ENCODE results near the gene PARD3B. TPM values are rescaled to one million over a fixed set of nuclear protein-coding genes. Genes with fewer than 3 reads are reported as not detected.

Gene PARD3B
- total RNA-seq, 1 donor from 2014 or later = 18.4 TPM

GRCh38 chr2:205119136-205119535, 573.9 kb downstream of the PARD3B start:
- DNase-seq (ENCODE audit: low read depth, low spot score) = no peak
- Mint-ChIP-seq H3K4me1 (no peaks in the 10 kb centered on the region), H3K27me3 (ENCODE audit: low read depth) (no peaks in the 10 kb centered on the region), H3K36me3 (ENCODE audit: low read depth) (peaks cover 14% of the 10 kb centered on the region), H3K27ac (ENCODE audit: unreplicated experiment) (no peak overlapping the region), H3K9me3 (no peaks in the 10 kb centered on the region), H3K4me3 (no peak overlapping the region)
- TF ChIP-seq, protein P1, sequence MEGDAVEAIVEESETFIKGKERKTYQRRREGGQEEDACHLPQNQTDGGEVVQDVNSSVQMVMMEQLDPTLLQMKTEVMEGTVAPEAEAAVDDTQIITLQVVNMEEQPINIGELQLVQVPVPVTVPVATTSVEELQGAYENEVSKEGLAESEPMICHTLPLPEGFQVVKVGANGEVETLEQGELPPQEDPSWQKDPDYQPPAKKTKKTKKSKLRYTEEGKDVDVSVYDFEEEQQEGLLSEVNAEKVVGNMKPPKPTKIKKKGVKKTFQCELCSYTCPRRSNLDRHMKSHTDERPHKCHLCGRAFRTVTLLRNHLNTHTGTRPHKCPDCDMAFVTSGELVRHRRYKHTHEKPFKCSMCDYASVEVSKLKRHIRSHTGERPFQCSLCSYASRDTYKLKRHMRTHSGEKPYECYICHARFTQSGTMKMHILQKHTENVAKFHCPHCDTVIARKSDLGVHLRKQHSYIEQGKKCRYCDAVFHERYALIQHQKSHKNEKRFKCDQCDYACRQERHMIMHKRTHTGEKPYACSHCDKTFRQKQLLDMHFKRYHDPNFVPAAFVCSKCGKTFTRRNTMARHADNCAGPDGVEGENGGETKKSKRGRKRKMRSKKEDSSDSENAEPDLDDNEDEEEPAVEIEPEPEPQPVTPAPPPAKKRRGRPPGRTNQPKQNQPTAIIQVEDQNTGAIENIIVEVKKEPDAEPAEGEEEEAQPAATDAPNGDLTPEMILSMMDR (conservative IDR thresholded peaks at IDR 0.05) = no peak

DNA sequence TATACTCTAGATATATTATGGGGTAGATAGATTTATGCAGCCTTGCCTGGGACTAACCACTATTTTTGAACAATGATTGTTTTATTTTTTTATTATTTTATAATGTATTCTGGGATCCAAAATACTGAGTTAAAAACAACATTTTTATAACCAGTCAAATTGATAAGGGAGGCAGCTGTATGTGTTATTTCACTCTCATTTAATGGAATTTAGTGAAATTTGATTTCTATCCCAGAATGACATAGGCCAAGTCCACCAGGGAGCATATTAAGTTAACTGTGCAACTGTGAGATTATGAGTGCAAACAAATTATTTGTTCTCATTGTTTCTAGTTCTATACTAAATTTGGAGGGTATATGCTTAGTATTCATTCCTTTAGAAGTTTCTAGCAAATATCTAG, 583.5 kb downstream of the PARD3B start:
- no peak overlapping the region for H3K4me3 Mint-ChIP-seq
- H3K27ac Mint-ChIP-seq (ENCODE audit: unreplicated experiment) = no peak overlapping the region
- no peak for DNase-seq (ENCODE audit: low read depth, low spot score)
- no peaks in the 10 kb centered on the region for H3K27me3 Mint-ChIP-seq (ENCODE audit: low read depth)
- H3K9me3 Mint-ChIP-seq = no peaks in the 10 kb centered on the region
- peaks cover 12% of the 10 kb centered on the region for H3K36me3 Mint-ChIP-seq (ENCODE audit: low read depth)
- peaks cover 5% of the 10 kb centered on the region for H3K4me1 Mint-ChIP-seq
- TF ChIP-seq, protein P1 (conservative IDR thresholded peaks at IDR 0.05) = no peak

- H3K9me3 Mint-ChIP-seq = no peaks in the 10 kb centered on the region
- no peak for DNase-seq (ENCODE audit: low read depth, low spot score)
- no peak overlapping the region for H3K4me3 Mint-ChIP-seq
- H3K36me3 Mint-ChIP-seq (ENCODE audit: low read depth) = peaks cover 13% of the 10 kb centered on the region
- H3K4me1 Mint-ChIP-seq = peaks cover 5% of the 10 kb centered on the region
- TF ChIP-seq, protein P1 (conservative IDR thresholded peaks at IDR 0.05) = no peak
- no peak overlapping the region for H3K27ac Mint-ChIP-seq (ENCODE audit: unreplicated experiment)
- no peaks in the 10 kb centered on the region for H3K27me3 Mint-ChIP-seq (ENCODE audit: low read depth)
Measured at GRCh38 chr2:205129531-205129930, 584.3 kb downstream of the PARD3B start.

- TF ChIP-seq, protein P1 (conservative IDR thresholded peaks at IDR 0.05) = no peak
- peaks cover 15% of the 10 kb centered on the region for H3K36me3 Mint-ChIP-seq (ENCODE audit: low read depth)
- no peak overlapping the region for H3K27ac Mint-ChIP-seq (ENCODE audit: unreplicated experiment)
- H3K4me1 Mint-ChIP-seq = peaks cover 5% of the 10 kb centered on the region
- DNase-seq (ENCODE audit: low read depth, low spot score) = no peak
- H3K9me3 Mint-ChIP-seq = no peaks in the 10 kb centered on the region
- no peak overlapping the region for H3K4me3 Mint-ChIP-seq
- no peaks in the 10 kb centered on the region for H3K27me3 Mint-ChIP-seq (ENCODE audit: low read depth)
Measured at GRCh38 chr2:205130111-205130829, 585.0 kb downstream of the PARD3B start.

DNA sequence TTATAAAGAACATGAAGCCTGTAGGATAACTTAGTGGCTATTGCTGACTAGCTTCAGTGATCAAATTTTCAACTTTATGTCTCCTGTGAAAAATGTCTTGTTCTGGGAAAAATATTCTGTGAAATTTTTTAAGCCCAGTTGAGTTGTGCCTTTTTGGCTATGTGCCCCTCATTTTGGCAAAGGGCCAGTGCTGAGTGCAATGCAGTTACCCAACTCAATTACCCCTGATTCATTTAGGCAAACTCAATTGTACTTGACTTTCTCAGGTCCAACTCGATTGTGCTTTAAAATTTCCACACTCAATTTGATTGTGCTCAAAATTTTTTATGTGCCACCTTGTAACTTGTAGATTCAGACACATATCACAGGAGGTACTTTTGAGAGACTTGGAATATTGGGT, 588.3 kb downstream of the PARD3B start:
- H3K9me3 Mint-ChIP-seq = peaks cover under 1% of the 10 kb centered on the region

More for the DNA sequence above, 588.3 kb downstream of the PARD3B start:
- H3K27me3 Mint-ChIP-seq (ENCODE audit: low read depth) = no peaks in the 10 kb centered on the region
- no peak overlapping the region for H3K27ac Mint-ChIP-seq (ENCODE audit: unreplicated experiment)
- no peak for DNase-seq (ENCODE audit: low read depth, low spot score)
- TF ChIP-seq, protein P1 (conservative IDR thresholded peaks at IDR 0.05) = no peak
- H3K4me1 Mint-ChIP-seq = peaks cover 10% of the 10 kb centered on the region
- H3K4me3 Mint-ChIP-seq = no peak overlapping the region
- H3K36me3 Mint-ChIP-seq (ENCODE audit: low read depth) = peaks cover 16% of the 10 kb centered on the region

All from neural crest cell (in vitro differentiated cells).